Ovary (tissue), 3 donors: Measurements from ENCODE around the gene DNAH3.

Experiments used
- CTCF ChIP-seq, 3 donors: fragments of 450-650 bp in 2 of 3; fragments of 200-600 bp in 1 of 3; IDR thresholded peaks; one replicate each; pipeline versions ENCODE4 v1.5.1 to v1.8.0; 2016 to 2022; ENCODE audit warnings: antibody characterized with exemption in 3 of 3, mild to moderate bottlenecking in 1 of 3
- EP300 ChIP-seq: sonication (generic); formaldehyde crosslinking; IDR thresholded peaks from one replicate; pipeline ENCODE4 v1.6.1; 2017; ENCODE audit warnings: antibody characterized with exemption
- POLR2A ChIP-seq: fragments of 450-650 bp; IDR thresholded peaks from one replicate; pipeline ENCODE4 v1.6.1; 2017; ENCODE audit warnings: antibody characterized with exemption, mild to moderate bottlenecking, moderate library complexity
- donor health status: DM: no; HTN: no; CAD: no.

DNA sequence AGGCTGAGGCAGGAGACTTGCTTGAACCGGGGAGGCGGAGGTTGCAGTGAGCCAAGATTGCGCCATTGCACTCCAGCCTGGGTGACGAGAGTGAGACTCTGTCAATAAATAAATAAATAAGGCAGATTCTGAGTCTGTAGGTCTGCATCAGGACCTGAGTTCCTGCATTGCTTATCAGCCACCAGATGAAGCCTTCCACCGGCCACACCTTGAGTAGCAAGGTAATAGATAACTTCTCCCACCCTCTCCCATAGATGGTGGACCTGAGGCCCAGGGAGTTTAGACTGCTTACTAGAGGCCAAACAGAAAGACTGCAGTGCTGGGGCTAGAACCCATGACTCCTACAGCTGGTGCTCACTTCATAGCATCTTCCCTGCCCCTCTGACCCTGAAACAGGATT, 38.7 kb upstream of the DNAH3 start:
- no peak for TF ChIP-seq CTCF (IDR thresholded peaks at IDR 0.05)
- no peak for TF ChIP-seq POLR2A
- TF ChIP-seq EP300, result no peak
